Activated naive CD4-positive, alpha-beta T cell treated with anti-CD3 and anti-CD28 coated beads for 36 hours (primary cell): ENCODE data around the gene ABCC2. TPM values are rescaled to one million over a fixed set of nuclear protein-coding genes. Genes with fewer than 3 reads are reported as not detected.

Experiments used
- CTCF ChIA-PET: fragments of 350-600 bp; sonication (Branson Sonifier 250); formaldehyde crosslinking; loops from one replicate; lab custom pipeline; 2021; ENCODE audit warnings: antibody characterized with exemption; lab: Charles Lee
- DNase-seq: peaks from one replicate; pipeline ENCODE4 v3.0.0-alpha.2; 2020
- H3K27ac Mint-ChIP-seq: one replicate; pipeline ENCODE4 v1.8.0; 2021; ENCODE audit warnings: mild to moderate bottlenecking, mixed read lengths
- H3K27me3 Mint-ChIP-seq: one replicate; pipeline ENCODE4 v1.8.0; 2021; ENCODE audit warnings: low read depth, mixed read lengths
- H3K36me3 Mint-ChIP-seq: one replicate; pipeline ENCODE4 v1.8.0; 2021; ENCODE audit warnings: low read depth, mixed read lengths
- H3K4me1 Mint-ChIP-seq: one replicate; pipeline ENCODE4 v1.8.0; 2021; ENCODE audit warnings: low read depth, mixed read lengths
- H3K4me3 Mint-ChIP-seq: one replicate; pipeline ENCODE4 v1.8.0; 2021; ENCODE audit warnings: mild to moderate bottlenecking, moderate library complexity, mixed read lengths
- H3K9me3 Mint-ChIP-seq: one replicate; pipeline ENCODE4 v1.8.0; 2021; ENCODE audit warnings: mixed read lengths
- intact Hi-C: fragments of 100-400 bp; cut with micrococcal nuclease; formaldehyde crosslinking; loops from one replicate; pipeline ENCODE4 v1.15.1; 2023
- total RNA-seq, 2 experiments: library from RNA; stranded (reverse); gene quantifications; one replicate each; pipeline ENCODE4 v1.2.3, GENCODE V29; 2021

Gene ABCC2
- total RNA-seq, 2 experiments from 2014 or later, result 0.20 to 0.64 TPM

- H3K36me3 Mint-ChIP-seq, result peaks cover 3% of the 10 kb centered on the region
- no peaks in the 10 kb centered on the region for H3K9me3 Mint-ChIP-seq
- DNase-seq, result no peak
- no peak overlapping the region for H3K27ac Mint-ChIP-seq
- peaks cover 5% of the 10 kb centered on the region for H3K4me1 Mint-ChIP-seq
- H3K27me3 Mint-ChIP-seq, result no peaks in the 10 kb centered on the region
- intact Hi-C loops, result no loop called here
- H3K4me3 Mint-ChIP-seq, result no peak overlapping the region
- CTCF ChIA-PET, result no interaction called here
Measured at GRCh38 chr10:99779335-99779734, 3.1 kb upstream of the ABCC2 start.

GRCh38 chr10:99781734-99782429 is 558 bp upstream of the ABCC2 start:
- no peaks in the 10 kb centered on the region for H3K9me3 Mint-ChIP-seq
- intact Hi-C loops, result no loop called here
- H3K4me1 Mint-ChIP-seq, result peaks cover 5% of the 10 kb centered on the region
- CTCF ChIA-PET, result no interaction called here
- no peak overlapping the region for H3K4me3 Mint-ChIP-seq
- H3K27me3 Mint-ChIP-seq, result no peaks in the 10 kb centered on the region
- no peak for DNase-seq
- H3K27ac Mint-ChIP-seq, result no peak overlapping the region
- peaks cover 5% of the 10 kb centered on the region for H3K36me3 Mint-ChIP-seq

GRCh38 chr10:99784016-99784726 is 1.7 kb downstream of the ABCC2 start:
- Mint-ChIP-seq H3K27me3 (no peaks in the 10 kb centered on the region), H3K4me3 (no peak overlapping the region), H3K36me3 (peaks cover 5% of the 10 kb centered on the region), H3K9me3 (no peaks in the 10 kb centered on the region), H3K27ac (no peak overlapping the region), H3K4me1 (peaks cover 5% of the 10 kb centered on the region)
- intact Hi-C loops, result no loop called here
- CTCF ChIA-PET, result interaction anchor here (0.7 kb wide), 1 partner anchor 262 kb away, joined by 3 read pairs; no protein-coding TSS in a partner anchor
- no peak for DNase-seq

- intact Hi-C loops, result no loop called here
- peaks cover 2% of the 10 kb centered on the region for H3K4me1 Mint-ChIP-seq
- H3K9me3 Mint-ChIP-seq, result no peaks in the 10 kb centered on the region
- no peak for DNase-seq
- no peak overlapping the region for H3K27ac Mint-ChIP-seq
- no peak overlapping the region for H3K4me3 Mint-ChIP-seq
- CTCF ChIA-PET, result interaction anchor here (0.7 kb wide), 1 partner anchor 261 kb away, joined by 3 read pairs; no protein-coding TSS in a partner anchor
- no peaks in the 10 kb centered on the region for H3K27me3 Mint-ChIP-seq
- peaks cover 5% of the 10 kb centered on the region for H3K36me3 Mint-ChIP-seq
Measured at GRCh38 chr10:99784727-99785441, 2.4 kb downstream of the ABCC2 start.

DNA sequence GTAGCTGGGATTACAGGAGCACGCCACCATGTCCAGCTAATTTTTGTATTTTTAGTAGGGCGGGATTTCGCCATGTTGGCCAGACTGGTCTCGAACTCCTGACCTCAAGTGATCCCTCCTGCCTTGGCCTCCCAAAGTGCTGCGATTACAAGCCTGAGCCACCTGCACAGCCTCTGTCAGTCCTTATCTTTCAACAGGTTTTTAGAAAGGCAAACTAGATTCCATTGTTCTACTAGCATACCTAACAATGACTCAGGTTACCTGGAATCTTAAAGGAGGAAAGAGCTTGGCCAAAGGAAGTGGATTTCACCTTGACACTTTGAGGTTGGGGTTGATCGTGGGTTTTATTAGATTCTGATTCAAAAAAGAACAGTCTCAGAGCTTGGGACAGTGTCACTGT is 3.2 kb downstream of the ABCC2 start:
- intact Hi-C loops, result no loop called here
- Mint-ChIP-seq H3K4me1 (no peaks in the 10 kb centered on the region), H3K36me3 (peaks cover 5% of the 10 kb centered on the region), H3K9me3 (no peaks in the 10 kb centered on the region), H3K27me3 (no peaks in the 10 kb centered on the region), H3K27ac (no peak overlapping the region), H3K4me3 (no peak overlapping the region)
- no peak for DNase-seq
- CTCF ChIA-PET, result interaction anchor here (1.6 kb wide), 1 partner anchor 261 kb away, joined by 3 read pairs; no protein-coding TSS in a partner anchor

DNA sequence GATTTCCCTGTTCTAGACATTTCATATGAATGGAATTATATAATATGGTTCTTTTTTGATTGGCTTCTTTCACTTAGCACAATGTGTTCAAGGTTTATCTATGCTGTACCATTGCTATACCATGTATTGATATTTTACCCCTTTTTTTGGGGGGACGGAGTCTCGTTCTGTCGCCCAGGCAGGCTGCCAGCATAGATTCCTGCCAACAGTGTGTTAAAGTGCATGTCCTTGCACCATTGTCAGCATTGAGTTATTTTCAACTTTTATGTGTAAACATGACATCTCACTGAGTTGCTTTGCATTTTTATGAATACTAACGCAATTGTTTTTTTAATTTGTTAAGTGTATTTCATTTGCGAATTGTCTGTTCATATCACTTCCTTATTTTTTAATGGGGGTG is 4.9 kb downstream of the ABCC2 start:
- DNase-seq, result no peak
- no peak overlapping the region for H3K4me3 Mint-ChIP-seq
- intact Hi-C loops, result no loop called here
- no peaks in the 10 kb centered on the region for H3K27me3 Mint-ChIP-seq
- no peaks in the 10 kb centered on the region for H3K9me3 Mint-ChIP-seq
- CTCF ChIA-PET, result interaction anchor here (0.8 kb wide), 1 partner anchor 226 kb away, joined by 3 read pairs; no protein-coding TSS in a partner anchor
- H3K4me1 Mint-ChIP-seq, result no peaks in the 10 kb centered on the region
- no peak overlapping the region for H3K27ac Mint-ChIP-seq
- peaks cover 2% of the 10 kb centered on the region for H3K36me3 Mint-ChIP-seq

DNA sequence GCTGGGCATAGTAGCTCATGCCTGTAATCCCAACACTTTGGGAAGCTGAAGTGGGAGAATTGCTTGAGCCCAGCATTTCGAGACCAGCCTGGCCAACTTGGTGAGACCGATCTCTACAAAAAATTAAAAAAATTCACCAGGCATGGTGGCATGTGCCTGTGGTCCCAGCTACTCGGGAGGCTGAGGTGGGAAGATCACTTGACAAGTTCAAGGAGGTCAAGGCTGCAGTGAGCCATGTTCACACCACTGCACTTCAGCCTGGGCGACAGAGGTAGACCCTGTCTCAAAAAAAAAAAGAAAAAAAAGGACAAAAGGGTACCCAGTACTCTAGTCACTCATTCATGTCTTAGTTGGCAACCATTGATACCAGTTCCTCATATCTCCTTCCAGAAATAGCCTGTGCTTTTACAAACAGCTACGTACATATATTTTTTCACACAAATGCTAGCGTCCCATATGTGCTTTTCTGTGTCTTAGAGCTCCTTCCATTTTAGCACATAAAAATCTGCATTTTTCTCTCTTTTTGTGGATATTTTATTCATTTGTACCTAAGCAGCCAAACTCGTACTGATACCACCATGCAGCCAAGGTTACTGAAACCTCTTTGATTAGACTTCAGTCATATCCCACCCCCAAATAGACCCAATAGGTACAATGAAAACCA is 5.5 kb downstream of the ABCC2 start:
- intact Hi-C loops, result no loop called here
- Mint-ChIP-seq H3K4me3 (no peak overlapping the region), H3K4me1 (no peaks in the 10 kb centered on the region), H3K9me3 (no peaks in the 10 kb centered on the region), H3K36me3 (peaks cover 2% of the 10 kb centered on the region), H3K27me3 (no peaks in the 10 kb centered on the region), H3K27ac (no peak overlapping the region)
- CTCF ChIA-PET, result interaction anchor here (0.6 to 0.8 kb wide), 3 partner anchors 61 to 277 kb away, joined by 3 to 5 read pairs (median 3); no protein-coding TSS in a partner anchor
- DNase-seq, result no peak

DNA sequence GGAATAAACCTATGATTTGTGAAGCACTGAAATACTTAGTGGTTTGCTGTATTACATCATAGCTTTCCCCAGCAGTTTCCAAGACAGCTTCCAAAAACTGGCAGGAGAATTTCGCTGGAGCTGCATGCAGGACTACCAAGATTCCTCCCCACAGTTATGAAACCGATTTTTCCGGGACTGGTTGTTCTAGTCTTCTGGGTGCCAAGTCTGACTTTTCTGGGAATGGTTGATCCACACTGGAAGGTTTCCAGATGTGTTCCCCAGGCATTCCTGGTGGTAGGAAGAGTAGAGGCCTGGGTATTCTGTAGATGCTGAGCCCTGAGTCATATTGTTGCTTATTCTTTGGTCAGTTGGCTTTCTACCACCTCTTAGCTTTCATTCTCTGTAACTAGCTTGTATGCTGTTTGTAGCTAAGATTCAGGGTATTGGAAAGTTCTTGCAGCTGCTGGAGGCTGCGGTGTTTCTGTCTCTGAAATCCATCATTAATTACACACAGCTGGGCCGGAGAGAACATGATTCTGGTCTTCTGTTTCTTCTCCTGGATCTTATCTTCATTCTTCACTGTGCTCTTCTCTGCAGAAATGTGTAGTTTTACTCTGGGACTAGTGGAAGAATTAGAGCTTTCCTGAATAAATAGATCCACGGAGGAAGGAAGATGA is 6.3 kb downstream of the ABCC2 start:
- H3K27me3 Mint-ChIP-seq, result no peaks in the 10 kb centered on the region
- H3K4me1 Mint-ChIP-seq, result no peaks in the 10 kb centered on the region
- CTCF ChIA-PET, result interaction anchor here (0.6 to 0.7 kb wide), 3 partner anchors 276 to 1884 kb away, joined by 3 to 5 read pairs (median 3); no protein-coding TSS in a partner anchor
- H3K27ac Mint-ChIP-seq, result no peak overlapping the region
- peaks cover 2% of the 10 kb centered on the region for H3K36me3 Mint-ChIP-seq
- H3K4me3 Mint-ChIP-seq, result no peak overlapping the region
- intact Hi-C loops, result no loop called here
- DNase-seq, result no peak
- no peaks in the 10 kb centered on the region for H3K9me3 Mint-ChIP-seq

- H3K4me1 Mint-ChIP-seq, result no peaks in the 10 kb centered on the region
Measured at GRCh38 chr10:99791831-99792230, 9.4 kb downstream of the ABCC2 start.

GRCh38 chr10:99793819-99794218 is 11.4 kb downstream of the ABCC2 start:
- H3K4me3 Mint-ChIP-seq, result no peak overlapping the region

More at GRCh38 chr10:99791831-99792230, 9.4 kb downstream of the ABCC2 start:
- DNase-seq, result no peak
- intact Hi-C loops, result no loop called here
- Mint-ChIP-seq H3K27me3 (no peaks in the 10 kb centered on the region), H3K27ac (no peak overlapping the region), H3K9me3 (no peaks in the 10 kb centered on the region), H3K4me3 (no peak overlapping the region), H3K36me3 (no peaks in the 10 kb centered on the region)
- CTCF ChIA-PET, result no interaction called here

DNA sequence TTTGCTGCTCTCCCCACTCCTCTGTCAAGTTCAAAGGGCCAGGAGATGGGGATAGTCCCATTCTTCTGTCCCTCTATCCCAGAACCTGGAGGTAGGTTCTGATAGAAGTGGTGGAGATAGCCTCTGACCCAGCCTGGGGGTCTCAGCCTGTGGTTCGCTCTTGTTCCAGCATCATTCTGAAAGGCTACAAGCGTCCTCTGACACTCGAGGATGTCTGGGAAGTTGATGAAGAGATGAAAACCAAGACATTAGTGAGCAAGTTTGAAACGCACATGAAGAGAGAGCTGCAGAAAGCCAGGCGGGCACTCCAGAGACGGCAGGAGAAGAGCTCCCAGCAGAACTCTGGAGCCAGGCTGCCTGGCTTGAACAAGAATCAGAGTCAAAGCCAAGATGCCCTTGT is 14.5 kb downstream of the ABCC2 start:
- Mint-ChIP-seq H3K27ac (no peak overlapping the region), H3K9me3 (no peaks in the 10 kb centered on the region), H3K4me1 (no peaks in the 10 kb centered on the region), H3K27me3 (no peaks in the 10 kb centered on the region), H3K4me3 (no peak overlapping the region), H3K36me3 (no peaks in the 10 kb centered on the region)
- intact Hi-C loops, result no loop called here
- DNase-seq, result no peak
- CTCF ChIA-PET, result no interaction called here

More at GRCh38 chr10:99793819-99794218, 11.4 kb downstream of the ABCC2 start:
- no peak for DNase-seq
- H3K27ac Mint-ChIP-seq, result no peak overlapping the region
- no peaks in the 10 kb centered on the region for H3K27me3 Mint-ChIP-seq
- CTCF ChIA-PET, result no interaction called here
- no peaks in the 10 kb centered on the region for H3K4me1 Mint-ChIP-seq
- no peaks in the 10 kb centered on the region for H3K9me3 Mint-ChIP-seq
- intact Hi-C loops, result no loop called here
- H3K36me3 Mint-ChIP-seq, result no peaks in the 10 kb centered on the region
